Mesothelial cell of epicardium (in vitro differentiated cells): ENCODE measurements around the gene UNC5A. TPM values are rescaled to one million over a fixed set of nuclear protein-coding genes. Genes with fewer than 3 reads are reported as not detected.

ENCODE experiments used
- DNase-seq, 2 experiments: peaks; one replicate each; pipeline ENCODE4 v3.0.0; 2021; ENCODE audit warnings: low spot score in 2 of 2; ENCODE audit not compliant: unreplicated experiment in 2 of 2
- H3K27ac Mint-ChIP-seq: 2 replicates; pipeline ENCODE4 v1.8.0; 2021; ENCODE audit warnings: mixed read lengths
- H3K27me3 Mint-ChIP-seq: 2 replicates; pipeline ENCODE4 v1.8.0; 2021; ENCODE audit warnings: low read depth, mixed read lengths
- H3K36me3 Mint-ChIP-seq: 2 replicates; pipeline ENCODE4 v1.8.0; 2021; ENCODE audit warnings: mixed read lengths
- H3K4me1 Mint-ChIP-seq: 2 replicates; pipeline ENCODE4 v1.8.0; 2021; ENCODE audit warnings: mixed read lengths
- H3K4me3 Mint-ChIP-seq: 2 replicates; pipeline ENCODE4 v1.8.0; 2021; ENCODE audit warnings: mild to moderate bottlenecking, moderate library complexity, mixed read lengths
- H3K9me3 Mint-ChIP-seq: 2 replicates; pipeline ENCODE4 v1.8.0; 2021; ENCODE audit warnings: mixed read lengths
- total RNA-seq: library from RNA; stranded (reverse); gene quantifications from 3 replicates; pipeline ENCODE4 v1.2.1, GENCODE V29; 2021
- TF ChIP-seq, protein P1 (sequence below): fragments of 200-600 bp; sonication (generic); IDR thresholded peaks from one replicate; pipeline ENCODE4 v1.5.0; 2021; ENCODE audit warnings: antibody characterized with exemption; ENCODE audit not compliant: unreplicated experiment

The UNC5A gene
- total RNA-seq, 1 donor from 2014 or later = not detected

DNA sequence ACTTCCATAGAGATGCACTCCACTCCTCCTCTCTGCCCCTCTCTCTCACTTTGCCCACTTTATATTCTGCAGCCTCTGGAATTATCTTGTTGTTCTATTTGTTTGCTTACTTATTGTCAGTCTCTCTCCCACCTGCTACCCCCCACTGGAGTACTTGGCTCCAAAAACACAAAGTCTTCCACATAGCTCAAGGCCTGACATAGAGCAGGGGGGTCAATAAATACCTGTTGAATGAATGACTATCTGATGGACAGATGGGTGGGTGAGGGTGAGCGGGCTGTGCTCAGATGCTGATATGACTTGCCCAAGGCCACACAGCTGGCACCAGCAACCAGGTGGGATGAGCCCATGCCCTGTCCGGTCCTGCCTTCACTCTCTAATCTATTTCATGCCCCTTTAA is 13.4 kb upstream of the UNC5A start:
- TF ChIP-seq, protein P1, sequence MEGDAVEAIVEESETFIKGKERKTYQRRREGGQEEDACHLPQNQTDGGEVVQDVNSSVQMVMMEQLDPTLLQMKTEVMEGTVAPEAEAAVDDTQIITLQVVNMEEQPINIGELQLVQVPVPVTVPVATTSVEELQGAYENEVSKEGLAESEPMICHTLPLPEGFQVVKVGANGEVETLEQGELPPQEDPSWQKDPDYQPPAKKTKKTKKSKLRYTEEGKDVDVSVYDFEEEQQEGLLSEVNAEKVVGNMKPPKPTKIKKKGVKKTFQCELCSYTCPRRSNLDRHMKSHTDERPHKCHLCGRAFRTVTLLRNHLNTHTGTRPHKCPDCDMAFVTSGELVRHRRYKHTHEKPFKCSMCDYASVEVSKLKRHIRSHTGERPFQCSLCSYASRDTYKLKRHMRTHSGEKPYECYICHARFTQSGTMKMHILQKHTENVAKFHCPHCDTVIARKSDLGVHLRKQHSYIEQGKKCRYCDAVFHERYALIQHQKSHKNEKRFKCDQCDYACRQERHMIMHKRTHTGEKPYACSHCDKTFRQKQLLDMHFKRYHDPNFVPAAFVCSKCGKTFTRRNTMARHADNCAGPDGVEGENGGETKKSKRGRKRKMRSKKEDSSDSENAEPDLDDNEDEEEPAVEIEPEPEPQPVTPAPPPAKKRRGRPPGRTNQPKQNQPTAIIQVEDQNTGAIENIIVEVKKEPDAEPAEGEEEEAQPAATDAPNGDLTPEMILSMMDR = no peak
- Mint-ChIP-seq H3K4me3 (no peak overlapping the region), H3K9me3 (no peaks in the 10 kb centered on the region), H3K36me3 (no peaks in the 10 kb centered on the region), H3K27ac (no peak overlapping the region), H3K4me1 (peaks cover 2% of the 10 kb centered on the region), H3K27me3 (peaks cover 57% of the 10 kb centered on the region)
- no peak for DNase-seq

DNA sequence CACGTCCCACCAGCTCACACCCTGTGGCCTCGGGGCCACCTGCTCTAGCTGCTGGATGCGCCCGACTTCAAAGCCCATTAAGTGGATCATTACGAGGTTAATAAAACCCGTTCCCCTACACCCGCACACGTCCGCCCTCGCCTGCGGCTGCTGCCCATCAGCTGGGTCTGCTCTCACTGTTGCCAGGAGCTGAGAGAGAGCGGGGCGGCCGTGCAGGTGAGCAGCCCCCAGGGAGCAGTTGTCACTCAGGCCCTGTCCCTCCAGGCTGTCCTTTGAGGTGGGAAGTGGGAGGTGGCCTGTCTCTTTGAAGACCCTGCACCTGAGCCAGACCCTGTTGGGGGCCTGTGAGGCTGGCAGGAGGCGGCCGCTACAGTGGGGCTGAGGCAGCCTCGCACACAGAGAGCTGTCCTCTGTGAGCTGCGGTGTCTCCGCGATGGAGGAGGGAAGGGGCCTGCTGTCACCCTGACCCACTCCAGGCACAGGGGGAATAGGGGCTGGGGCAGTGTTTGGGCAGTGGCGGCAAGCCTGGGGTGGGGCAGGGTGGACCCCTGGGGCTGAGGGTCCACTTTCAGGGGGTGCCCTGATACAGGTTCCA is 12.8 kb upstream of the UNC5A start:
- Mint-ChIP-seq H3K36me3 (no peaks in the 10 kb centered on the region), H3K27ac (no peak overlapping the region), H3K4me3 (no peak overlapping the region), H3K9me3 (no peaks in the 10 kb centered on the region), H3K4me1 (peaks cover 2% of the 10 kb centered on the region), H3K27me3 (peaks cover 58% of the 10 kb centered on the region)
- TF ChIP-seq, protein P1 = no peak
- no peak for DNase-seq

DNA sequence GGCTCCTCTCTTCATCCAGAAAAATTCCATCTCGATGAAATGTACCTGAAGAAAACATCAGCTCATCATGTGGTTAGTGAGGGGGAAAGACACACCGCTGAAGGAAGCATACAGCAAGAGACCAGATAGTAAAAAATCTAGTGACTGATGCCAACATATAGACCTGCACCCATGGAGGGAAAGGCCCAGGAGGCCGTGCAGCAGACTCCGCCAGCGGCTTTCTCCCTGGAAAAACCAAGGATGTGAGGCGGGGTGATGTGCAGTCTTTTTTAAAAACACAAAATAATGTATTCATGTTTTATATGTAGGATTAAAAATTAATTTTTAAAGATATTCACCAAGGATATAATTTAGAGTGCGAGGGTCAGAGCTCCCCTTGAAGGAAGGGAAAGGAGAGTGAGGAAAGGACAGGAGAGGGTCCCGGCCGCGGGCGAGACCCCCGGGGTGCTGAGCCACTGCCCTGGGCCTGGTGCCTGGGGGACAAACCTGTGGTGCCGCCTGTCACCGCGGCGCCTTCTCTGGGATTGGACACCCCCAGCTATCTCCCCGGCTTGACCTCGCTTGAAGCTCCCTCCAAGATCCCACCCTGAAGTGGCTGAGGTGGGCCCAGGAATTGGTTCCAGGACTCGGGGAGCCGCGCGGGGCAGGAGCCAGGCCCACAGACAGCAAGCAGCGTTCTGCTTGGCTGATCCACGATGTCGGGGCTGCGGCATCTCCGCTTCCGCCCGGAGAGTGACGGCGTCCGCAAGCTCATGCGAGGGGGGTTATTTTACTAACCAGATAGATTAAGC is 12.1 kb upstream of the UNC5A start:
- TF ChIP-seq, protein P1 = no peak
- Mint-ChIP-seq H3K36me3 (no peaks in the 10 kb centered on the region), H3K4me3 (no peak overlapping the region), H3K9me3 (no peaks in the 10 kb centered on the region), H3K27me3 (peaks cover 58% of the 10 kb centered on the region), H3K27ac (no peak overlapping the region), H3K4me1 (peaks cover 2% of the 10 kb centered on the region)
- DNase-seq = no peak

DNA sequence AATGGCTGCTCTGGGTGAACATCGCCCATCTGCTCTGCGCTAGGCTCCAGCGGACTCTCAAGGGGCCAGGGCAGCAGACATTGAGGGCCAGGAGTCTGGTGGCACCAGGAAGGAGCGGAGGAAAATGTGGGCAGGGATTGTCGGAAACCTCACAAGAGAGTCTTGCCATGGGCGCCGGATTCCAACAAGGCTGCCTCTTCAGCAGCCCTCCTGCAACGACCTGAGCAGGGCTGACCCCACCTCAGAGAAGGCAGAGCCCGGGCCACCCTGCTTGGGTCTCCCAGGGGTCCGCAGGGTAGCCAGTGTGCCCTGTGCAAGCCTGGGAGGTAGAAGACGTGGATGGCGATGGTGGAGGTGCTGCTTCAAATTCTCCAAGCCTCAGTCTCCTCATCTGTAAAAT is 11.4 kb upstream of the UNC5A start:
- Mint-ChIP-seq H3K27ac (no peak overlapping the region), H3K4me3 (no peak overlapping the region), H3K27me3 (peaks cover 55% of the 10 kb centered on the region), H3K36me3 (no peaks in the 10 kb centered on the region), H3K9me3 (no peaks in the 10 kb centered on the region), H3K4me1 (no peaks in the 10 kb centered on the region)
- TF ChIP-seq, protein P1 = no peak
- DNase-seq = no peak

DNA sequence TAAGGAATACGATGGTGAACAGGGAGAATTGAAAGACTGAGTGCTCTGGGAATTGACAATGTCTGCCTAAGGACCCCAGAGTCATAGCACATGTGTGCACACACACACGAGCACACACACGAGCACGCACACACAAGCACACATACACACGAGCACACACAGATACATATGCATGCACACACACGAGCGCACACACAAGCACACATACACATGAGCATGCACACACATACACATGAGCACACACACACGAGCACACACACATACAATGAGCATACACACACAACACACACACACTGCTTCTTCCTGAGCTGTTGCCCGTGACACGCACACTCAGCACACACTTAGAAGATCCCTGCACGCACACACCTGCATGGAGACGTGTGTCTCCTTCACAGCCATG is 10.9 kb upstream of the UNC5A start:
- no peak overlapping the region for H3K4me3 Mint-ChIP-seq
- H3K27me3 Mint-ChIP-seq = peaks cover 55% of the 10 kb centered on the region
- H3K9me3 Mint-ChIP-seq = no peaks in the 10 kb centered on the region
- TF ChIP-seq, protein P1 = no peak
- H3K36me3 Mint-ChIP-seq = no peaks in the 10 kb centered on the region
- H3K27ac Mint-ChIP-seq = no peak overlapping the region
- DNase-seq = no peak
- H3K4me1 Mint-ChIP-seq = no peaks in the 10 kb centered on the region
